ENCODE measurements around the gene PICK1.
"Not testable (repeated sequence)": the region's sequence is repeated elsewhere in the genome, so short reads cannot be mapped to it uniquely, and the experiment has no call there.

PICK1 gene

DNA sequence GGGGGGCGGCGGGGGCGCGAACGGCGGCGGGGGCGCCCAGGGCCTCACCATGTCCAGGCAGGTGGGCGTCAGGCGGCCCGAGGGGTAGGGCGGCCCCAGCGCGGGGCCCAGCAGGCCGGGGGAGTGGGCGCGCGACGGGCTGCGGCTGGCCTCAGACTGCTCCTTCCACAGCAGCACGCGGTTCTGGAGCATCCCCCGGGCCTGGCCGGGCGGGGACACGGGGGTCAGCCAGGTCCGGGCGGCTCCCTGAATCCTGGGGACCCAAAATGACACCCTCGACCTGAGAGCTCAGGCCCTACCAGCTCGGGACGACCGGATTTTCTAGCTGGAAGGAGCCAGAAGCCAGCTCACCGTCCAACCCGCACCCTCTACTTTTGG, 32.3 kb downstream of the PICK1 start:
- DNase-seq, result no peak

DNA sequence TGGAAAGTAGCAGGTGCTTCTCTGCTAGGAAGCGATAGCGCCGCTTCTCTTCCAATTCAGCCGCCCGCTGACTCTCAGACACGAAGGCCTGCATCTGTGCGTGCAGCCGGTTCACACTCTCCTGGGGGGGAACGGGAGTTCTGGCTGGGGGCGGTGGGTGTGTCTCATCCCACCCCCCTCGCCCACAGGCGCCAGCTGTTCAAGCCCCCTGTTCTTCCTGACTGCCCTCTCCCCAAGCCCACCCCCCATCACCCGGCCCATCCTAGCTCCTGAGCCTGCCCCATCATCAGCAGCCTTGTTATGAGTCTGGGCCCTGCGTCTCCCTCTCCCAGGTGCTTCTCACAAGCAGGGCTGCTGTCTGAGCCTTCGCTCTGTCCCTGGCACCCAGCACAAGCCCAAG, 39.9 kb downstream of the PICK1 start:
- no peak for DNase-seq

- DNase-seq, result no peak
These were observed 40.6 kb downstream of the PICK1 start for GRCh38 chr22:38097557-38098409.

DNA sequence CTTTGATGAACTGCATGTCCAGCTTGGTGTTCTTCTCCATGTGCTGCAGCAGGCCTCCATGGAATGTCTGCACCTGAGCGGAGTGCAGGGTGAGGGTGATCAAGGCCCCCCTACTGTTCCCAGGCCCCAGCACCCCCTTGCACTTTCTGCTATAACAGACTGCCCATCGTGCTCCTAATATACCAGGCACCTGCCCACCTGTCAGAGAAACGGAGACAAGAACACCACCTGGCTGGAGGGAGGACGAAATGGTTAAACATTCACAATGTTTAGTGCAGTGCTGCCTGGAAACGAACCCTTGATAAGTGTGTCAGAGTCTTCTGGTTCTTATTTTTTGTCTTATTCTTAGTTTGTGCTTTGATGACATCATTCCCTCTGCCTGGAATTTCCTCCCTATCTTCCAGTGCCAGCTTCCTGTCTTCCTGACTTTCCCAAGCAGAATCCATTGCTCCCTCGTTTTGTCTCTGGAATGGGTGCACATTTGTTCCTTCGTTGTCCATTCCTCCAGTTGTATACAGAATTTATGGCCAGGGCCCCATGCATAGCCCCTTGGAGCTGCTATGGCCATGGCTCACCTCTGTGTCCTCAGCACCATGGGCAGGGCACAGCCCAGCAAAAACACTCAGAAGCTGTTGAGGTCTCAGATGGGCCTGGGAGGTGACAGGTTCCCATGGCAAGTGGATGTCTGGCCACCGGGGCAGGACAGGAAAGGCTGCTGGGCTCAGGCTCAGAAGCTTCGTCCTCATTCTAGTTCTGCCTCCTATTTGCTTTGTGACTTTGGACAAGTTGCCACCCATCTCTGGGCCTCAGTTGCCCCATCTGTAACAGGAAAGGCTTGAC, 41.4 kb downstream of the PICK1 start:
- DNase-seq, result no peak

- DNase-seq, result no peak
These were observed 46.4 kb downstream of the PICK1 start for GRCh38 chr22:38103641-38104040.

DNA sequence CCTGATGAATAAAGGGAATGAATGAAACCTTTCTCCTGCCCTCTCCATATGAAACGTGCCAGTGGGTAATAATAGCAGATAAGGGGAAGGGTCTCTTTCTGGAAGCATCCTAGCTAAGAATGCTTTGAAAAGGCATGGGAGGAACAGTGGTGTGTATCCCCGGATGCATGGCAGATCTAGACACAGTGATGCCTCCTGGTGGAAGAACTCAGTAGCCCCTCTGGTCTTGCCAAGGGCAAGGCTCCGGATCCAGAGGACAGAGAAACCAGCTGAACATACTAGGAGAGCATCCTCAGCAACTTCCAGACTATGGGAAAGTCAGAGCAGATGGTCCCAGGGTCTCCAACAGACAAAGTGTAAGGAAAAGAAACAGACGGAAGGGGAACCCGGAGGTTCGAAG, 46.9 kb downstream of the PICK1 start:
- no peak for DNase-seq

GRCh38 chr22:38106814-38107578, 49.8 kb downstream of the PICK1 start:
- no peak for DNase-seq

DNA sequence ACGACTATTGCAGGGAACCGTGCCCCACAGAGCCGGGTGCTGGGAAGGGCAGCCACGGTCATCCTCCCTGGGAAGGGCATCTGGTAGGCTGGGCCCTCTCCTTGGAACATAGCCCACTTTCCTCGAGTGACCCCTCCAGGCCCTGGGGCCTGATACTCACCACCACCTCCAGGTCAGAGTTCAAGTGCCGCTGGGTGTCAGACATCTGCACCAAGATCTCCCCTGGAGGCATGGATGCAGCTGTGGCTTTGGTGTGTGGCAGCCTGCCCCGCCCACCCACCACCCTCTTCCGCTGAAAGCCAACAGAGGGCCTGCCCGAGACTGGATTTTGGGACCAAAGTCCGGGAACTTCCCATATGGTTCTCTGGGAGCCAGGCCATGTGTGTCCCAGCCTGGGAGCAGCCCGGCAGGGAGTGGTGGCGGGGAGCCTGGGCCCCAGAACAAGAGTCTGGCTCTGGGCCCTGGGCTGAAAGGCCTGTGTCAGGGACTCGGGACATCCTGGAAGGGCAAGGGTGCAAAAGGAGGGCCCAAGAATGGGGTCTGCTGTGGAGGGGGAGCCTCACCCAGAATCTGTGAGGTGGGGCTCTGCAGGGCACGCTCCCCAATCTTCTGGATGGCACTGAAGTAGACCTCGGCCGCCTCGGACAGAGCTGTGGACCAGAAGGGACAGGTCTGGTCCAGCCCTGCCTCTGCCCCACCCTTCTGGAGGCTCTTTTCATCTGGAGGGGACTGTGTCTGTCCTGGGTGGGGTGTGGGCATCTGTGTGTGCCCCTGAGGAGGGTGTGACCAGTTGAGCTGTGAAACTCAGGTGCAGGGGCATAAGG, 50.7 kb downstream of the PICK1 start:
- DNase-seq, result no peak

- no peak for DNase-seq
These were observed 51.5 kb downstream of the PICK1 start for GRCh38 chr22:38108561-38109319.

- DNase-seq, result peak in 2 of 6 experiments; percentile 9 to 11
These were observed 52.3 kb downstream of the PICK1 start for GRCh38 chr22:38109371-38110001.

GRCh38 chr22:38110008-38110862, 53.0 kb downstream of the PICK1 start, which contains the start of gene BAIAP2L2:
BAIAP2L2 (minus strand) TSS chr22:38110684; CDS start chr22:38110525, 159 bp downstream.
- DNase-seq, result no peak

GRCh38 chr22:38110863-38111852, 54.0 kb downstream of the PICK1 start:
- DNase-seq, result no peak

DNA sequence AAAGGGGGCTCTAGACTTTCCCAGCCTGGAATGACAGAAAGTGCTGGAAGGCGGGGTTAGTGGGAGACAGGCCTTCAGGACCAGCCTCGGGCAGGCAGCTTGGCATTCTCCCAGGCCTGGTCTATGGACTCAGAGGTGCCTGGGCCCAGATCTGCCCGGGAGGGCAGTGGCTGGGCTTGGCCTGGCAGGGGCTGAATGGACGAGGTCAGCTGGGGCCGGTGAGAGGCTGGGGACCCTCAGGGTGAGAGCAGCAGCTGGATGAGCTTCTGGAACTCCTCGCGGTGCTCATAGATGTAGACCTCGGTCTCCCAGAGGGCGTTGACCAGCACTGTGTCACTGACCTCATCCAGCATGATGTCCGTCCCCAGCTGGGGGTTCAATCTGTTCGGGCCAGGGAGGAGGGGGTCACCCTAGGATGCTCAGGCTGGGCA, 54.7 kb downstream of the PICK1 start:
- no peak for DNase-seq

- no peak for DNase-seq
These were observed 55.2 kb downstream of the PICK1 start for GRCh38 chr22:38112381-38112780.

DNA sequence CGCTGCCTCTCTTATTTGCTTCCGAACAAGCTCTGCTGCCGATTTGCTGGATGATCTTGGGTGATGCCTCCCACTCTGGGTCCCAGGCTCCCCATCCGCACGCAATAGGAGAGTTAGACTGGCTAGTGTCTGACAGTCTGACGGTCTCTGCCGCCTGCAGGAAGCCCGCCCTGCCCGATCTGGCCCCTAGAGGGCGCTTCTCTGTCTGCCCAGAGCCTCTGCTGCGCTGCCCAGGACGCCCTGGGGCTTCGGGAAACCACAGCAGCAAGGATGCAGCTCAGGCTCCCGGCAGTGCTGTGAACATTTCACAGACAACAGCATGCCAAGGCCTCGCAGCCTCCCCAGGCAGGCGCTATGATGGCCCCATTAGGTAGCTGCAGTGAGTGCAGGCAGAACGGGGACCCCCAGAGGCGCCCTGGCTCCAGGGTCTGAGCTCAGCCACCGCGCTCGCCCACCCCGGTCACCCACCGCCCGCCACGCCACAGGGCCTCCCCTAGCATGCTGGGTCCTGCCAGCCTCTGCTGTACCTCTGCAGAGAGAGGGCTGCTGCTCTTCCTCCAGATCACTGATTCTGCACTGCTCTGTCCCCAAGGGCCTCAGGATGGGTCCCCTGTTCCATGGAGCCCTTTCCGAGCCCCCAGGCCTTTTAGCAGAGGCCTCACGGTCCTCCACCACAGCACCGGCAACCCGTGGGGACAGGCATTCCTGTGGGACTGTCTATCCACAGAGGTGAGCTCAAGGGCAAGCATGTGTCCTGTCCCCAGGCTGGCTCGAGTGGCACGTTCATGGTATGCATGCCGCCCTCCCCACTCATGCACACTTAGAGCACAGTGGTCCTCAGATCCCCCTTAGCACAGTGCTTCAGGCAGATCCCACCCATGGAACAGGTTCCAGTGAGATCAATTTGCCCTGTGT, 57.5 kb downstream of the PICK1 start:
- DNase-seq, result peak; percentile 28 to 79 (median 52)

- no peak for DNase-seq
These were observed 58.4 kb downstream of the PICK1 start for GRCh38 chr22:38115423-38116205.

GRCh38 chr22:38117556-38117955, 60.4 kb downstream of the PICK1 start:
- not testable (repeated sequence) for DNase-seq
